ENCODE data around the gene RASA1.

DNA sequence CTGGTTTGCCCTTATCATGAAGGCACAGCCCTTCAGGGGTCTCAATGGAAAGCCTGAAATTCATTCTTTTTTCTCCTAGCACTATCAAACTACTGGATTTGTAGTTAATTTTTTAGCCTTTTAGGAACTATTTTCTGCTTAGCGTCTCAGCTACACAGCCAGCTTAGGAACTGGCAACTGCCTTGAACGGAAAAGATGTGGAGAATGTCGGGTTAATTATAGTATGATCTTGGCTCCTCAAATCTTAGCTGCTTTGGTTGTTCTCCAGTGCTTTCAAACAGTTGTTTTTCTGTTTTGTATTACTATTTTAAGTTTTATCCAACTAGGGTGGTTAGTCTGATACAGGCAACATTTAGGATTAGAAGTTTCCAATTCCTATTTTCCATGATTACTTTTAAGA lies 100.9 kb downstream of the RASA1 start:
- TF ChIP-seq YY1 (IDR thresholded peaks at IDR 0.05; ENCODE audit: extremely low read depth, insufficient replicate concordance, low read depth, low read length) = no peak
- TF ChIP-seq, protein P1, sequence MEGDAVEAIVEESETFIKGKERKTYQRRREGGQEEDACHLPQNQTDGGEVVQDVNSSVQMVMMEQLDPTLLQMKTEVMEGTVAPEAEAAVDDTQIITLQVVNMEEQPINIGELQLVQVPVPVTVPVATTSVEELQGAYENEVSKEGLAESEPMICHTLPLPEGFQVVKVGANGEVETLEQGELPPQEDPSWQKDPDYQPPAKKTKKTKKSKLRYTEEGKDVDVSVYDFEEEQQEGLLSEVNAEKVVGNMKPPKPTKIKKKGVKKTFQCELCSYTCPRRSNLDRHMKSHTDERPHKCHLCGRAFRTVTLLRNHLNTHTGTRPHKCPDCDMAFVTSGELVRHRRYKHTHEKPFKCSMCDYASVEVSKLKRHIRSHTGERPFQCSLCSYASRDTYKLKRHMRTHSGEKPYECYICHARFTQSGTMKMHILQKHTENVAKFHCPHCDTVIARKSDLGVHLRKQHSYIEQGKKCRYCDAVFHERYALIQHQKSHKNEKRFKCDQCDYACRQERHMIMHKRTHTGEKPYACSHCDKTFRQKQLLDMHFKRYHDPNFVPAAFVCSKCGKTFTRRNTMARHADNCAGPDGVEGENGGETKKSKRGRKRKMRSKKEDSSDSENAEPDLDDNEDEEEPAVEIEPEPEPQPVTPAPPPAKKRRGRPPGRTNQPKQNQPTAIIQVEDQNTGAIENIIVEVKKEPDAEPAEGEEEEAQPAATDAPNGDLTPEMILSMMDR (IDR thresholded peaks at IDR 0.05 in 2 of 3, conservative IDR thresholded peaks at IDR 0.05 in 1 of 3; ENCODE audit: borderline replicate concordance in 1 of 3, insufficient read depth in 1 of 3, low read depth in 2 of 3, low read length in 2 of 3) = no peak
- no peak for TF ChIP-seq CEBPB (IDR thresholded peaks at IDR 0.05; ENCODE audit: low read depth)
- TF ChIP-seq TCF7L2 (IDR thresholded peaks at IDR 0.05; ENCODE audit: borderline replicate concordance, extremely low read depth, insufficient read depth, insufficient read length) = no peak
- TF ChIP-seq JUND (IDR thresholded peaks at IDR 0.05) = no peak
- TF ChIP-seq POLR2AphosphoS5 (IDR thresholded peaks at IDR 0.05; ENCODE audit: low read depth, low read length) = no peak
- TF ChIP-seq POLR2A (IDR thresholded peaks at IDR 0.05; ENCODE audit: borderline replicate concordance, extremely low read depth, insufficient read depth, insufficient read length) = no peak
- TF ChIP-seq, protein P2, sequence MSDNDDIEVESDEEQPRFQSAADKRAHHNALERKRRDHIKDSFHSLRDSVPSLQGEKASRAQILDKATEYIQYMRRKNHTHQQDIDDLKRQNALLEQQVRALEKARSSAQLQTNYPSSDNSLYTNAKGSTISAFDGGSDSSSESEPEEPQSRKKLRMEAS (IDR thresholded peaks at IDR 0.05) = no peak
- TF ChIP-seq, protein P3, sequence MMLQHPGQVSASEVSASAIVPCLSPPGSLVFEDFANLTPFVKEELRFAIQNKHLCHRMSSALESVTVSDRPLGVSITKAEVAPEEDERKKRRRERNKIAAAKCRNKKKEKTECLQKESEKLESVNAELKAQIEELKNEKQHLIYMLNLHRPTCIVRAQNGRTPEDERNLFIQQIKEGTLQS (IDR thresholded peaks at IDR 0.05) = no peak

Data from HCT116 (cell line).